Activated naive CD4-positive, alpha-beta T cell treated with anti-CD3 and anti-CD28 coated beads, Interleukin-2, amount 50 U/mL, for 16 hours (primary cell): Measurements from ENCODE around the gene TTC34.

ENCODE experiments used
- DNase-seq: peaks from one replicate; pipeline ENCODE4 v3.0.0-alpha.2; 2020

The TTC34 gene

GRCh38 chr1:2828586-2829250, 27.2 kb upstream of the TTC34 start:
- DNase-seq = no peak

- DNase-seq = no peak
These were observed 25.3 kb upstream of the TTC34 start for GRCh38 chr1:2826736-2827292.

GRCh38 chr1:2826316-2826715, 24.8 kb upstream of the TTC34 start:
- no peak for DNase-seq

- no peak for DNase-seq
These were observed 24.1 kb upstream of the TTC34 start for GRCh38 chr1:2825487-2826189.

GRCh38 chr1:2824999-2825398, 23.5 kb upstream of the TTC34 start:
- no peak for DNase-seq

GRCh38 chr1:2823921-2824610, 22.6 kb upstream of the TTC34 start:
- DNase-seq = no peak

- no peak for DNase-seq
These were observed 21.2 kb upstream of the TTC34 start for GRCh38 chr1:2822621-2823145.

GRCh38 chr1:2821966-2822620, 20.6 kb upstream of the TTC34 start:
- peak; percentile 54 for DNase-seq

GRCh38 chr1:2821373-2821955, 20.0 kb upstream of the TTC34 start:
- no peak for DNase-seq

- DNase-seq = no peak
These were observed 19.4 kb upstream of the TTC34 start for GRCh38 chr1:2820731-2821372.

- no peak for DNase-seq
These were observed 18.6 kb upstream of the TTC34 start for GRCh38 chr1:2819831-2820730.

GRCh38 chr1:2819429-2819828, 17.9 kb upstream of the TTC34 start:
- no peak for DNase-seq

- no peak for DNase-seq
These were observed 16.5 kb upstream of the TTC34 start for GRCh38 chr1:2817784-2818564.

- no peak for DNase-seq
These were observed 15.3 kb upstream of the TTC34 start for GRCh38 chr1:2816786-2817185.

GRCh38 chr1:2815551-2815950, 14.1 kb upstream of the TTC34 start:
- DNase-seq = no peak

GRCh38 chr1:2814511-2815075, 13.1 kb upstream of the TTC34 start:
- no peak for DNase-seq

- DNase-seq = no peak
These were observed 11.6 kb upstream of the TTC34 start for GRCh38 chr1:2812939-2813653.

- DNase-seq = no peak
These were observed 10.6 kb upstream of the TTC34 start for GRCh38 chr1:2812136-2812535.

GRCh38 chr1:2811533-2811918, 10.0 kb upstream of the TTC34 start:
- DNase-seq = no peak
